ENCODE results near the gene COL27A1.

COL27A1 gene

GRCh38 chr9:114235033-114235661 lies 79.8 kb downstream of the COL27A1 start:
- no peak for DNase-seq (ENCODE audit: low read depth, low spot score)
- H3K4me3 ChIP-seq (ENCODE audit: low read length) = no peak overlapping the region

DNA sequence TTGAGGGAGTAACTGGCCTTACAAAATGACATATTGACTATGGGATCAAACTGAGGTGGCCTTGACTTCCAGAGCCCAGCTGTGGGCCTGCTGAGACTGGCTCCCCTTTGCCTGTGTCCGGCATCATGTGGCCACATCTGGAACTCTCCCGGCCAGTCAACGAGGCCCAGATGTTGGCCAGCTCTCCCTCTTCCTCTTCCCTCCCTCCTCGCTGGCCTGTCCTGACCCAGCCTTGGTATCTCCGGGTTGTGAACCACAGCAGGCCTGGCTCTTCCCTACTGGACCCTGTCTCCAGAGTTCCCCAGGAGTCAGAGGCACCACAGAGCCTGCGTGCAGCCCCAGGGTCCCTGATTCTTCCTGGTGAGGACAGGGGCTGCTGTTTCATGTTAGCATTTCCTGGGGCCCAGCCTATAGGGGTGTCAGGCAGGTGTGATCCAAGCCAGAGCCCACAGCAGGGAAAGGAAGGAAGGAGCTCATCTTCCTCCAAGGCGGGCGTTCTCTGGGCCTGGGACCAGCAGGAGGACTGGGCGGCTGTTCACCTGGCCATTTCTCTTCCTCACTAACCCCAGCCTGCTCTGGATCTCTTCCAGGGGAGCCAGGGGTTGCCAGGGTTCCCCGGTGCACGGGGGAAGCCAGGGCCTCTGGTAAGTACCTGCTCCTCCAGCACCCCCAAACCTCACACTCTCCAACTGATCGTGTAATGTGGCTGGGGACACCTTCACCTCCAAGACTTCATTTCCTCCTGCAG lies 81.2 kb downstream of the COL27A1 start:
- H3K4me3 ChIP-seq (ENCODE audit: low read length) = no peak overlapping the region
- no peak for DNase-seq (ENCODE audit: low read depth, low spot score)

DNA sequence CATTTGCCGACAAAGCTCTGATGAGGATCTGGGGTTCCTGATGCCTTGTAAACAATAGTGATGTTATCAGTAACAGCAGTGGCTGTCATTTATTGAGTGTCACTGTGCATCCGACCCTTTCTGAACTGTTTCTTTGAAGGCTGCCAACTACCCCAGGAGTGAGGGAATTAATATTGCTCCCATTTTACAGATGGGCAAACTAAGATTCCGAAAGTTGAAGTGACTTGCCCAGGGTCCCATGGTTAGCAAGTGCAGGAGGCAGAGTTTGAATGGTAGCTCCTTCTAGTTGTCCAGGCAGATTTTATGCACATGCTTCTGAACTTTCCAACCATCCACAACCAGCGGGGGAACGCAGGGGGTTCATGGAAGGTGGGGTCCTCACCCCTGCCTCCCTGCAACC lies 81.9 kb downstream of the COL27A1 start:
- no peak overlapping the region for H3K4me3 ChIP-seq (ENCODE audit: low read length)
- DNase-seq (ENCODE audit: low read depth, low spot score) = no peak

DNA sequence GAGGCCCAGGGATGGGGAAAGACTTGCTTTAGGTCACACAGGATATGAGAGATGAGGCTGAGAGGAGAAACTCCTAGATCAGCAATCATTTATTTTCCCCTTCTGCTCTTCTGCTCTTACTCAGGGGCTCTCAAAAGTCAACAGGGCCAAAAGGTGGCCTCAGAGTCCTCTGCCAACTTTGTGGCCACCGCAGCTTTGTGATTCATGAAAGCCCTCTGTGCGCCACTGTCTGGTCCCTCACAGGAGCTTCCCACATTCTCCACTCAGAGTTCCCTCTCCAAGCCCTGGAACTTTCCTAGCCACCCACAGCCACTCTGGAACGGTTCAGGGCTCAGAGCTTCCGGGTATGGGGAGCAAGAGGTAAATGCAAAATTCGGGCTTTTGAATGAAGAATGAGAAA lies 82.4 kb downstream of the COL27A1 start:
- no peak overlapping the region for H3K4me3 ChIP-seq (ENCODE audit: low read length)
- no peak for DNase-seq (ENCODE audit: low read depth, low spot score)

DNA sequence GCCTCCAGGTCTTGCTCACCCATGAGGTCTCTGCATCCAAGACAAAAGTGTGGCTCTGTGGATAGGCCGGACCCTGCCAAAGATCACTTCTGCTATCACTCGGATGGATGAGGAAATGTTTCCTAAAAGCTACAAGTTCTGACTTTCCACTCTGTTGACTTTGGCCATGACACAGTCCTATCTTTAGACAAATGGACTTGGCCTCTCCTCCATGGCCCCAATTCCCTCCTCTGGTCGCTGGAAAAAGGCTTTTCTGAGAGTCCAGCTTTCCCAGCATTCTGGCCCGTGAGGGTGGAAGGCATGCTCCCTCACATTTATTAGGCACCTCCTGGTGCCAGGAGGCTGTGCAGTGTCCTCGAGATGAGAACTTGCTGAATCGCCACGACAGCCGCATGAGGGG lies 83.1 kb downstream of the COL27A1 start:
- H3K4me3 ChIP-seq (ENCODE audit: low read length) = no peak overlapping the region
- no peak for DNase-seq (ENCODE audit: low read depth, low spot score)

DNA sequence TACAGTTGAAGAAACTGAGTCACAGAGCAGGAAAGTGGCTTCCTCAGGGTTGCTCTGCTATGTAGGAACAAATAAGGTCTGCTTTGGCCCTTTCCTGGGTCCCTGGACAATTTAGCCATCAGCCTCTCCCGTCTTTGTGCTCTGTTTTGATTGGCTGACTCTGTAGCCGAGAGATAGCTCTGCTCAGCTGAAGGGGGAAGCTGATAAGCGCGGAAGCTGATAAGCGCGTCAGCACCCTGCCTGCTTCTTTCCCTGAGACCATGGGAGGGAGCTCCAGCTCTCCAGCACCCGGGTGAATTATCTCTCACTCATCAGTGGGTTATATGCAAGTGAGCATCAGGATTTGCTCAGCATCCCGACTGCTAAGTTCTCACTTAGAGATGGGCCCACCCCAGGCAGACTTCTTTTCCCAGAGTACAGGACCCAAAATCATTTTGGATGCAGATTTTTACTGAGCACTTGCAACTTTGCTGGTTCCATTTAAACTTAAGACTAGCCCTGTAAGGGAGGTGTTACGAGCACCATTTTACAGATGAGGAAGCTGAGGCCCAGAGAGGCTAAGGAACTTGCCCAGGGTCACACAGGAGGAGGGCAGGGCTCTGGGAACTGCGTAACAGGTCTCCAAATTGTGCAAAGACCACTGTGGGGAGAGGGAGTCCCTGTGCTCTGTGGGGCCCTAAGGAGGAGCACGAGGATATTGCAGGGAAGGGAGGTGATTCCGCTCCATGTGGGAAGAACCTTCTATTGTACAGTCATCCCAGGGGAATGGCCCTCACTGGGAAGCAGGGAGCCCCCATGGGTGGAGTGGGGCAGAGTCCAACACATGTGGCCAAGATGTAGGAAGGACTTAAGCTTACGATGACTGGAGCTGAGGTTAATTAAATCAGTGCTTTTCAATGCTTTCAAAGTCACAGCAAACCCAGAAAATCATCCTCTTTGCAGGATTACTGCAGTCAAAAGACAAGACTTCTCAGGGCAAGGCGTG lies 83.8 kb downstream of the COL27A1 start:
- DNase-seq (ENCODE audit: low read depth, low spot score) = peak; percentile 9
- H3K4me3 ChIP-seq (ENCODE audit: low read length) = no peak overlapping the region

- no peak overlapping the region for H3K4me3 ChIP-seq (ENCODE audit: low read length)
- DNase-seq (ENCODE audit: low read depth, low spot score) = no peak
These were observed 84.9 kb downstream of the COL27A1 start for GRCh38 chr9:114240216-114240615.

DNA sequence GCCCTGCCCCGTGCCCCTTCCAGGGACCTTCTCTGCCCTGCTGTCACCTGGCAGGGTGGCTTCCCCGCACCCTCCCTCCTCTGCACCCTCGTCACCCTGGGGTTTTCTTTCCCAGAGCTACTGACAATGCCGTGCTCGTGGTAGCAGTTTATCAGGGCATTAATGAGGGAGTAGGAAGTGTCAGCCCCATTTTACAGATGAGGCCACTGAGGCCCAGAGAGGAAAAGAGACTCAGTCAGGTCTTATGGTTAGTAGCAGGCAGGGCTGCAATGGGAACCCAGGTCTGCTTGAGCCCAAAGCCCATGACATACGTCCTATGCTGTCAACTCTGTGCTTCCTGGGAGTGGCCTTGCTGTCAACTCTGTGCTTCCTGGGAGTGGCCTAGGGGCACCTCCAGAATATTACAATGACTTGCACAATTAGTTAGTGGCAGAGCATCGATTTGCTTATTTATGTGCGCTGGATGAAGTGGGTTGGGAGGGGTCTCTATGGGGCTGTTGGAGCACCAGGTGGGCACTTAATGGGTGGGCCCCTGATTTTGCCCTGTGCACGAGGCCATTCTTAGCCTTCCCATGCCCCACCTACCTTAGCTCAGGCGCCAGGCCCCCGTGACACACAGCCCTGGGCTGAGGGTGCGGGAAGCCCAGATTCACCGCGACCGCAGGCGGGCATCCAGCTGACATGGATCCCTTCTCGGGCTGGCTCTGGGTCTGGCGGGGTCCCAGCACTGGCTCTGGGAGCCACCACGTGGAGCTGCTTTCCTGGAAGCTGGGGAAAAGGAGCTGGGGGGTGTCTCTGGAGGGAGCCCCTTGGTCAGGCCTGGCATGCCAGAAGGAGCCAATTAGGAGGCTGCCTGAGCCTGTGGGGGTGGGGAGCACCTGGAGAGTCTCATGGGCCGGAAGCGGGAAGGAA lies 85.6 kb downstream of the COL27A1 start:
- no peak overlapping the region for H3K4me3 ChIP-seq (ENCODE audit: low read length)
- DNase-seq (ENCODE audit: low read depth, low spot score) = no peak

DNA sequence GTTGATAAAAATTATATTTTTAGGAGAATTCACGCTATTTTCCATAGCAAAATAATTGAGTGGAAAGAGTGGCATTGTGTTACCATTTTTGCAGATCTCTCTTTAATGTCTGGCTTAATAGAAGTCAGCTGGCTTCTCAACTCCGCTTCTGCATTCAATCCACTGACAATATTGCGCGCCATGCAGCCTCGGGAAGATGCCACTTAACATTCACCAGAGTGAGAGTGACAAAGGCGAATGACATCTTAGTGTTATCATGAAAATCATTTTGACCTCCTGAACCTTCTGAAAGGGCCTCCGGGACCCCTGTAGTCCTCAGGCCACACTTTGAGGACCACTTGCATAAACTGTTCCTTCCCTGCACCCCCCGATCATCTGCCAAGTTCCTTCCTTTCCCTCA lies 87.5 kb downstream of the COL27A1 start:
- no peak overlapping the region for H3K4me3 ChIP-seq (ENCODE audit: low read length)
- DNase-seq (ENCODE audit: low read depth, low spot score) = no peak

- DNase-seq (ENCODE audit: low read depth, low spot score) = no peak
These were observed 87.9 kb downstream of the COL27A1 start for GRCh38 chr9:114243240-114243639.

GRCh38 chr9:114244570-114244969 lies 89.2 kb downstream of the COL27A1 start:
- no peak for DNase-seq (ENCODE audit: low read depth, low spot score)
- H3K4me3 ChIP-seq (ENCODE audit: low read length) = no peak overlapping the region

More at GRCh38 chr9:114243240-114243639, 87.9 kb downstream of the COL27A1 start:
- no peak overlapping the region for H3K4me3 ChIP-seq (ENCODE audit: low read length)

DNA sequence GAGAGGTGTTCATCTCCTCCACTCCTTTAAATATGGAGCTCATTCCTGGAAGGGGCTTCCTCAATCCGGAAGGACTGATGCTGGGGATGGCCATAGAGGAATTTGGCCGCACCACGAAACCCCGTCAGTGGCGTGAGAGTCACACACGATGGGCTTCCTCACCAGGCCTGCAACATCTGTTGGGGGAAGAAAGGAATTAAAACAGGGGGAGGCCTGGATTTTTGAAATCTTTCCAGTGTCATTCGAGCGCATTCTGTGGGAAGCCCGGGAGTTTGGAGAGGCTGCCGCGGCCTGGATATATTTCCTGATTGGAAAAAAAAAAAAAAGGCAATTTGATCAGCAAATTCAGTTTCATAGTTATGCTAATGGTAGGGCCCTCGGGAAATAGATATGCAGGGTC lies 91.2 kb downstream of the COL27A1 start:
- no peak for DNase-seq (ENCODE audit: low read depth, low spot score)
- H3K4me3 ChIP-seq (ENCODE audit: low read length) = no peak overlapping the region

GRCh38 chr9:114247077-114247476 lies 91.7 kb downstream of the COL27A1 start:
- no peak for DNase-seq (ENCODE audit: low read depth, low spot score)
- H3K4me3 ChIP-seq (ENCODE audit: low read length) = no peak overlapping the region

- no peak overlapping the region for H3K4me3 ChIP-seq (ENCODE audit: low read length)
- no peak for DNase-seq (ENCODE audit: low read depth, low spot score)
These were observed 92.2 kb downstream of the COL27A1 start for GRCh38 chr9:114247491-114247890.

DNA sequence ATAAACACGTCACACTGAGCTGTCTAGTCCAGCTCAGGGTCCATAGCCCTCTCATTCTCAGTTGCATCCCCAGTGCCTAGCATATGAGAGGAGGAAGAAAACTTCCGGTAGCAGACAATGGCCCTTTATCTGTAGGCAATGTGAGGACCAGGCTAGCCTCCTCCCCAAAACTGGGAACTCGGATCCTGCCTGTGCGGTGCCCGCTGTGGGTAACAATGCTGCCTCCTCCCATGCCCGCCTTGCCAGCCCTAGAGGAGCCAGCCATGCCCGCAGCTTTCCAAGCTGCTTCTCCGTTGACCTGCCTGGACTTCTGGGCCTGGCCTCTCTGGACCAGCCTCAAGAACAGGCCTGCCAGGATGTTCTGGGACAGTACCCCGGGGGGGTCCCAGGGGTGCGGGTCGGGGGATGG lies 93.0 kb downstream of the COL27A1 start:
- no peak for DNase-seq (ENCODE audit: low read depth, low spot score)
- H3K4me3 ChIP-seq (ENCODE audit: low read length) = no peak overlapping the region

- no peak overlapping the region for H3K4me3 ChIP-seq (ENCODE audit: low read length)
- no peak for DNase-seq (ENCODE audit: low read depth, low spot score)
These were observed 94.3 kb downstream of the COL27A1 start for GRCh38 chr9:114249424-114250234.

GRCh38 chr9:114250235-114250568 lies 94.9 kb downstream of the COL27A1 start:
- no peak overlapping the region for H3K4me3 ChIP-seq (ENCODE audit: low read length)
- DNase-seq (ENCODE audit: low read depth, low spot score) = no peak

- no peak overlapping the region for H3K4me3 ChIP-seq (ENCODE audit: low read length)
- no peak for DNase-seq (ENCODE audit: low read depth, low spot score)
These were observed 95.3 kb downstream of the COL27A1 start for GRCh38 chr9:114250648-114251047.

All from Jurkat, Clone E6-1 (cell line).